Spinal cord (tissue), 10 donors: ENCODE results near the gene KLRC1. TPM values are rescaled to one million over a fixed set of nuclear protein-coding genes. Genes with fewer than 3 reads are reported as not detected.
"Not testable (repeated sequence)": the region's sequence is repeated elsewhere in the genome, so short reads cannot be mapped to it uniquely, and the experiment has no call there.

ENCODE experiments used
- DNase-seq, 6 donors: peaks; one replicate each; pipeline versions ENCODE4 v3.0.0 to v3.0.0-alpha.2; 2013 to 2015; ENCODE audit warnings: low spot score in 6 of 6, low read depth in 4 of 6
- H3K27ac ChIP-seq: one replicate; pipeline ENCODE4 v1.5.1; 2013; ENCODE audit warnings: low read depth, low read length, control low read depth
- H3K27me3 ChIP-seq: one replicate; pipeline ENCODE4 v1.6.1; 2013; ENCODE audit warnings: low read length; ENCODE audit not compliant: control insufficient read depth, insufficient read depth
- H3K36me3 ChIP-seq: one replicate; pipeline ENCODE4 v1.6.1; 2013; ENCODE audit warnings: low read length; ENCODE audit not compliant: control insufficient read depth, insufficient read depth
- H3K4me1 ChIP-seq: one replicate; pipeline ENCODE4 v1.6.1; 2013; ENCODE audit warnings: low read length; ENCODE audit not compliant: control insufficient read depth, insufficient read depth
- H3K4me3 ChIP-seq: one replicate; pipeline ENCODE4 v1.5.1; 2013; ENCODE audit warnings: low read depth, low read length, control low read depth
- H3K9me3 ChIP-seq: one replicate; pipeline ENCODE4 v1.6.1; 2013; ENCODE audit warnings: low read length; ENCODE audit not compliant: control insufficient read depth, insufficient read depth
- WGBS: methylation state at CpG from one replicate; pipeline ENCODE4 v1.1.5; 2013; ENCODE audit warnings: missing lambda C conversion rate; ENCODE audit not compliant: insufficient coverage; 5-methylcytosine and 5-hydroxymethylcytosine counted together
- long read RNA-seq, 4 donors: transcript quantifications; one replicate each; lab custom pipeline, GENCODE V29; 2026
- polyA plus RNA-seq, 2 donors: library from polyadenylated mRNA; unstranded; fragments of 120-200 nt; gene quantifications; one replicate each; pipeline ENCODE4 v1.2.1, GENCODE V29; 2013; ENCODE audit not compliant: insufficient read length in 2 of 2
- total RNA-seq, 2 donors: library from RNA; depleted of rRNA in 1 of 2; stranded (reverse); fragments of 120-200 nt in 1 of 2; fragments of >200 nt in 1 of 2; gene quantifications; one replicate each; pipeline versions ENCODE4 v1.2.3 to v1.2.4, GENCODE V29; 2013 to 2014
- donor health status: healthy.

The KLRC1 gene
- under 1 TPM in 1 of 2 donors, not detected in 1; 0.99 TPM for total RNA-seq
- 1 to 10 TPM; 1.6 to 1.9 TPM for polyA plus RNA-seq
- long read RNA-seq, donor 1, result 0 reads
- long read RNA-seq, donor 2, result 0 reads
- long read RNA-seq, donor 3, result 0 reads
- long read RNA-seq, donor 4, result 0 reads

DNA sequence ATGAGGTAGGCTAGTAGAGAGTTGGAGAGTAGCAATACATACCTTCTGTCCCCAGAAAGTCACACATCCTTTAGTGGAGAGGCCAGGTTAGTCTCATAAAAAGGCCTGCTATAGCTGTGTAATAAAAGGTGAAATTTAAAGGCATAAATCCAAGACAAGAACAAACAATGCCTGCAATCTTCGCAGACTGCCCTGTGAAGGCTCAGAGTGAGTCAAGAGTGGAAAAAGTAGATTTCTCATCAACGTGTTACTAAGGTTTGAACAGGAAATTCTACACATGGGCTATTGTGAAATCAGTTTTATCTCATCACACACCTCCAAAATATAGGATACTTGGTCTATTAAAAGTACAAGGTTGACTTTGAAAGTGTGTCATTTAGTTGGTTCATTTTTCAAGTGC lies at the start of gene KLRC1:
Gene KLRC1, minus strand, starts transcription at position 222 of the 400 bp plus-strand sequence. CDS start 2,221 bp downstream, outside the sequence.
- Histone ChIP-seq H3K4me1 (no peaks in the 10 kb centered on the region), H3K27me3 (no peaks in the 10 kb centered on the region), H3K36me3 (no peaks in the 10 kb centered on the region), H3K9me3 (peaks cover 3% of the 10 kb centered on the region), H3K4me3 (no peak within 1 kb of the TSS), H3K27ac (no peak within 1 kb of the TSS)
- WGBS, result no CpG with 5 or more reads among the region's 2 CpGs
- DNase-seq, result no peak

DNA sequence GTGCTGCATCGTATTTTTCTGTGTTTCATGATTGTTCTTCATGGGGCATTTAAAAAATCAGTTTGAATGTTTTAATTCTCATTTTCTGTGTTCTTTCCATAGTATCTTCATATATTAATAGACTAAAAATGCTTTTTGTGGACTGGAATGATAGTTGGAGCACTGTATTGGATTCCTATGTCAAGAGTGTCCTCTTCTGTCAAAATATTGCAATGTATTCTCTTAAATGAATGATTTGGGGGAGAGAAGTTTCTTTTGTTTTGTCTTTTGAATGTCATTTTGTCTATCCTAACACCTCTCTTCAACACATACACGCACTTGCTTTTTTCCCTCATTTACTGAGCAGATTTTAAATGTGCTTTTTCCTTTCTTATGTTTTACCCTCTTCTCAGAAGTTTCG lies 47.9 kb upstream of the KLRC1 start:
- Histone ChIP-seq H3K27ac (no peak overlapping the region), H3K27me3 (no peaks in the 10 kb centered on the region)

GRCh38 chr12:10498042-10498441 lies 44.9 kb upstream of the KLRC1 start:
- Histone ChIP-seq H3K27me3 (no peaks in the 10 kb centered on the region), H3K9me3 (no peaks in the 10 kb centered on the region), H3K36me3 (no peaks in the 10 kb centered on the region), H3K4me1 (no peaks in the 10 kb centered on the region), H3K27ac (no peak overlapping the region), H3K4me3 (no peak overlapping the region)
- DNase-seq, result no peak
- WGBS, result 80% methylated on average over 1 of the region's 1 CpG

More for the DNA sequence above, 47.9 kb upstream of the KLRC1 start:
- no peaks in the 10 kb centered on the region for H3K36me3 ChIP-seq
- H3K4me1 ChIP-seq, result no peaks in the 10 kb centered on the region
- peak in 1 of 6 donors; percentile 2 for DNase-seq
- 0% methylated on average over 1 of the region's 3 CpGs for WGBS
- H3K4me3 ChIP-seq, result no peak overlapping the region
- H3K9me3 ChIP-seq, result peaks cover 2% of the 10 kb centered on the region

DNA sequence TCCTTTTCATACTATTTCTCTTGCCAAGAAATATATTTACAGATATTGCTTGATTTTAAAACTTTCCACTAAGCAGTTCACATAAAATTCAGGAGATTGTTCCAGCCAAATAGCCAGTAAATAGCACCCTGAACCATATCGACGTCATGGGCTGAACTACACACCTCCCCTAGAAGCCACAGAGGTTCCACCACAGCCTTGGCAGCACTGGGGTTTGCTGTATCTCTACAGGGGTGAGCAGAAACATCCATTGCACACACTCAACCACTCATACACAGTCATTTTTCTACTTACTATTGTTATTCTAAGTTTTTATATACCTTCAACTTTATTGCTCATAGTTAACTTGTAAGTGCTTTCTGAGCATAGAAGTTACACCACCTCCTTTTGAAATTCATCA lies 44.4 kb upstream of the KLRC1 start:
- H3K9me3 ChIP-seq, result no peaks in the 10 kb centered on the region
- H3K27ac ChIP-seq, result no peak overlapping the region
- 81% methylated on average over 2 of the region's 2 CpGs for WGBS
- H3K4me1 ChIP-seq, result no peaks in the 10 kb centered on the region
- H3K4me3 ChIP-seq, result no peak overlapping the region
- H3K36me3 ChIP-seq, result no peaks in the 10 kb centered on the region
- H3K27me3 ChIP-seq, result no peaks in the 10 kb centered on the region
- no peak for DNase-seq

DNA sequence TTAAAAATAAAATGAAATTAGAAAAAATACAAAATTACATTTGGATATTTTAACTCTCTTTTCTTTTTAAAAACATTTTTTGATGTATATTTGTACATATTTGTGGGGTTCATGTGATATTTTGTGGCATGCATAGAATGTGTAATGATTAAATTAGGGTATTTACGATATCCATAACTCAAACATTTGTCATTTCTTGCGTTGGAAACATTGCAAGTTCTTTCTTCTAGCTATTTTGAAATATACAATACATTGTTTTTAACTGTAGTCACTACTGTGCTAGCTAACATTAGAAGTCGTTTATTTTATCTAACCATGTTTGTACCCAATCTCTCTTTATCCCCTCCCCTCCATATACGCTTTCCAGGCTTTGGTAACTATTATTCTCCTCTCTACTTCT lies 38.6 kb upstream of the KLRC1 start:
- no peak overlapping the region for H3K4me3 ChIP-seq
- no peaks in the 10 kb centered on the region for H3K4me1 ChIP-seq
- H3K9me3 ChIP-seq, result no peaks in the 10 kb centered on the region
- no peak overlapping the region for H3K27ac ChIP-seq
- no peaks in the 10 kb centered on the region for H3K27me3 ChIP-seq
- no peaks in the 10 kb centered on the region for H3K36me3 ChIP-seq
- no CpG with 5 or more reads among the region's 4 CpGs for WGBS
- no peak for DNase-seq

DNA sequence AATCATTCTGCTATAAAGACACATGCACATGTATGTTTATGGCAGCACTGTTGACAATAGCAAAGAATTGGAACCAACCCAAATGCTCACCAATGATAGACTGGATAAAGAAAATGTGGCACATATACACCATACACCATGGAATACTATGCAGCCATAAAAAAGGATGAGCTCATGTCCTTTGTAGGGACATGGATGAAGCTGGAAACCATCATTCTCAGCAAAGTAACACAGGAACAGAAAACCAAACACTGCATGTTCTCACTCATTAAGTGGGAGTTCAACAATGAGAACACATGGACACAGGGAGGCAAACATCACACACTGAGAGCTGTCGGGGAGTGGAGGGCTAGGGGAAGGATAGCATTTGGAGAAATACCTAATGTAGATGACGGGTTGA lies 34.2 kb upstream of the KLRC1 start:
- H3K4me1 ChIP-seq, H3K36me3 ChIP-seq, H3K27me3 ChIP-seq, H3K4me3 ChIP-seq, H3K9me3 ChIP-seq, DNase-seq, H3K27ac ChIP-seq: not testable (repeated sequence)
- WGBS, result no CpG with 5 or more reads among the region's 2 CpGs

GRCh38 chr12:10481901-10482300 lies 28.7 kb upstream of the KLRC1 start:
- WGBS, result 83% methylated on average over 2 of the region's 2 CpGs
- not testable (repeated sequence) for H3K9me3 ChIP-seq, H3K27me3 ChIP-seq, H3K4me1 ChIP-seq, H3K4me3 ChIP-seq, H3K36me3 ChIP-seq, DNase-seq, H3K27ac ChIP-seq

GRCh38 chr12:10472808-10473207 lies 19.6 kb upstream of the KLRC1 start:
- not testable (repeated sequence) for H3K4me3 ChIP-seq, H3K9me3 ChIP-seq, DNase-seq, H3K4me1 ChIP-seq, H3K27me3 ChIP-seq, H3K27ac ChIP-seq, H3K36me3 ChIP-seq
- WGBS, result no CpG with 5 or more reads among the region's 5 CpGs

GRCh38 chr12:10469701-10470100 lies 16.5 kb upstream of the KLRC1 start:
- no peak overlapping the region for H3K4me3 ChIP-seq
- no peaks in the 10 kb centered on the region for H3K27me3 ChIP-seq
- no CpG with 5 or more reads among the region's 1 CpG for WGBS
- DNase-seq, result no peak
- no peaks in the 10 kb centered on the region for H3K36me3 ChIP-seq
- no peaks in the 10 kb centered on the region for H3K9me3 ChIP-seq
- no peak overlapping the region for H3K27ac ChIP-seq
- no peaks in the 10 kb centered on the region for H3K4me1 ChIP-seq

- no peak overlapping the region for H3K4me3 ChIP-seq
- no peaks in the 10 kb centered on the region for H3K9me3 ChIP-seq
- no peaks in the 10 kb centered on the region for H3K27me3 ChIP-seq
- WGBS, result 86% methylated on average over 4 of the region's 4 CpGs
- no peak overlapping the region for H3K27ac ChIP-seq
- no peak for DNase-seq
- no peaks in the 10 kb centered on the region for H3K36me3 ChIP-seq
- H3K4me1 ChIP-seq, result no peaks in the 10 kb centered on the region
Measured at GRCh38 chr12:10466311-10466710, 13.1 kb upstream of the KLRC1 start.
